K562 (cell line): ENCODE results near the gene HIP1R. TPM values are rescaled to one million over a fixed set of nuclear protein-coding genes. Genes with fewer than 3 reads are reported as not detected.

Experiments
- ATAC-seq: fragments of 200-7000 bp; cut with Tn5 transposase; 3 replicates; pipeline ENCODE4 v1.9.1; 2020; ENCODE audit warnings: moderate library complexity
- BruUV-seq: library from RNA; stranded (reverse); fragments of 400-500 nt; replicated peaks from 2 replicates; lab custom pipeline; 2021; lab: Mats Ljungman, UMichigan
- CTCF ChIA-PET: fragments of 300-600 bp; formaldehyde crosslinking; extraction: SDS; loops from one replicate; lab custom pipeline; 2021; ENCODE audit warnings: low intra/inter-chr PET ratio; lab: Yijun Ruan, JAX
- POLR2A ChIA-PET: fragments of 300-600, 350-650 bp; sonication (Branson Sonifier 250); formaldehyde crosslinking; extraction: SDS; loops from one replicate; lab custom pipeline; 2021; ENCODE audit warnings: antibody characterized with exemption, inconsistent platforms; lab: Yijun Ruan, JAX
- DNase-seq, 4 experiments: peaks; one replicate each; pipeline versions ENCODE4 v3.0.0 to v3.0.0-alpha.2; 2011 to 2018; ENCODE audit warnings: low spot score in 3 of 4, mixed read lengths in 3 of 4; ENCODE audit errors: extremely low read depth in 1 of 4
- FAIRE-seq: peaks from 2 replicates; lab custom pipeline; 2011; peaks lifted over from hg19 to GRCh38; lab: Jason Lieb, UNC
- H2AFZ ChIP-seq: 2 replicates; pipeline ENCODE4 v1.6.0; 2011; ENCODE audit warnings: low read depth, low read length, control low read depth, inconsistent platforms
- H3K27ac ChIP-seq: fragments of 200-600 bp; 3 replicates; pipeline ENCODE4 v1.8.0; 2011; ENCODE audit warnings: low read depth, mild to moderate bottlenecking, control low read depth, inconsistent platforms, low read length, moderate library complexity, mixed read lengths; ENCODE audit errors: extremely low read depth
- H3K27me3 ChIP-seq, 2 experiments: fragments of 300-600 bp in 1 of 2; 2 replicates in 1 of 2; 3 replicates in 1 of 2; pipeline versions ENCODE4 v1.6.0 to v1.8.0; 2011; ENCODE audit warnings: inconsistent platforms in 2 of 2, low read length in 2 of 2, mild to moderate bottlenecking in 1 of 2, mixed read lengths in 1 of 2, moderate library complexity in 1 of 2; ENCODE audit not compliant: control insufficient read depth in 2 of 2, insufficient read depth in 2 of 2
- H3K36me3 ChIP-seq: fragments of 300-600 bp; 3 replicates; pipeline ENCODE4 v1.8.0; 2011; ENCODE audit warnings: mild to moderate bottlenecking, low read length, inconsistent platforms; ENCODE audit not compliant: control insufficient read depth, insufficient read depth
- H3K4me1 ChIP-seq, 2 experiments: fragments of 200-600 bp in 1 of 2; replicated peaks in 1 of 2; 2 replicates in 1 of 2; 3 replicates in 1 of 2; pipeline versions ENCODE4 v1.5.1 to v1.8.0; 2011; ENCODE audit warnings: inconsistent platforms in 2 of 2, low read length in 2 of 2, mild to moderate bottlenecking in 1 of 2, mixed read lengths in 1 of 2, moderate library complexity in 1 of 2; ENCODE audit not compliant: control insufficient read depth in 2 of 2, insufficient read depth in 2 of 2
- H3K4me2 ChIP-seq: 2 replicates; pipeline ENCODE4 v1.6.1; 2011; ENCODE audit warnings: low read length, control low read depth, inconsistent platforms, mixed read lengths; ENCODE audit not compliant: insufficient read depth
- H3K4me3 ChIP-seq: fragments of 200-600 bp; sonication (generic), shearing (Covaris generic); 2 replicates; pipeline ENCODE4 v1.5.1; 2016; ENCODE audit warnings: control low read depth, inconsistent platforms
- H3K79me2 ChIP-seq: fragments of 200-600 bp; 3 replicates; pipeline ENCODE4 v1.8.0; 2011; ENCODE audit warnings: low read length, inconsistent platforms; ENCODE audit not compliant: control insufficient read depth, insufficient read depth
- H3K9ac ChIP-seq, 2 experiments: 2 replicates each; pipeline versions ENCODE4 v1.6.0 to v1.6.1; 2011; ENCODE audit warnings: low read depth in 2 of 2, low read length in 2 of 2, control low read depth in 1 of 2, inconsistent platforms in 1 of 2, mild to moderate bottlenecking in 1 of 2, mixed read lengths in 1 of 2; ENCODE audit not compliant: insufficient read depth in 1 of 2
- H3K9me1 ChIP-seq: one replicate; pipeline ENCODE4 v1.6.0; 2011; ENCODE audit warnings: inconsistent platforms, mild to moderate bottlenecking, low read length, moderate library complexity; ENCODE audit not compliant: control insufficient read depth, insufficient read depth
- H3K9me3 ChIP-seq: replicated peaks from 2 replicates; pipeline ENCODE4 v1.5.1; 2011; ENCODE audit warnings: low read depth, low read length, inconsistent platforms; ENCODE audit not compliant: control insufficient read depth, insufficient read depth
- H4K20me1 ChIP-seq: replicated peaks from 2 replicates; pipeline ENCODE4 v1.6.1; 2011; ENCODE audit warnings: low read length, inconsistent platforms, mixed read lengths; ENCODE audit not compliant: control insufficient read depth, insufficient read depth
- BDP1 ChIP-seq: IDR thresholded peaks from 3 replicates; pipeline ENCODE4 v1.6.1; 2011; ENCODE audit not compliant: insufficient read length, insufficient read depth
- CHAMP1 ChIP-seq: fragments of 450-650 bp; IDR thresholded peaks from 2 replicates; pipeline ENCODE4 v1.6.1; 2016; ENCODE audit warnings: mild to moderate bottlenecking
- DEAF1 ChIP-seq: fragments of 450-650 bp; formaldehyde crosslinking; IDR thresholded peaks from 2 replicates; pipeline ENCODE4 v1.4.0; 2020; ENCODE audit warnings: mild to moderate bottlenecking, moderate library complexity
- ETV1 ChIP-seq: fragments of 450-650 bp; conservative IDR thresholded peaks from 2 replicates; pipeline ENCODE4 v1.6.1; 2016; ENCODE audit warnings: missing genetic modification characterization, control low read depth, low read depth, missing compliant biosample characterization
- FOS ChIP-seq: IDR thresholded peaks from 3 replicates; pipeline ENCODE4 v1.6.1; 2011; ENCODE audit not compliant: insufficient read length; ENCODE audit errors: extremely low read depth
- MEF2D ChIP-seq: conservative IDR thresholded peaks from 2 replicates; pipeline ENCODE4 v1.6.1; 2016; ENCODE audit warnings: low read depth, missing genetic modification characterization, missing compliant biosample characterization
- TARDBP ChIP-seq: fragments of 450-650 bp; IDR thresholded peaks from 2 replicates; pipeline ENCODE4 v1.6.1; 2016
- TEAD4 ChIP-seq, 2 experiments: sonication (generic) in 1 of 2; formaldehyde crosslinking in 1 of 2; IDR thresholded peaks; 2 replicates each; pipeline versions ENCODE4 v1.6.1 to v1.8.0; 2012 to 2022; ENCODE audit warnings: borderline replicate concordance in 1 of 2, inconsistent platforms in 1 of 2, low read length in 1 of 2, mild to moderate bottlenecking in 1 of 2, missing genetic modification reagents in 1 of 2
- TFAM ChIP-seq: fragments of 250-450 bp; sonication (Bioruptor Pico); conservative IDR thresholded peaks from 2 replicates; pipeline ENCODE4 v1.5.0; 2021; ENCODE audit warnings: mild to moderate bottlenecking, moderate library complexity
- WGBS: fragments of 100-300 bp; shearing (Covaris generic); methylation state at CpG from one replicate; pipeline ENCODE4 v1.1.6; 2016; ENCODE audit warnings: low coverage, mixed read lengths; ENCODE audit not compliant: insufficient coverage; ENCODE audit errors: missing lambda C conversion rate; 5-methylcytosine and 5-hydroxymethylcytosine counted together
- in situ Hi-C: fragments of 300-500 bp; cut with MboI; formaldehyde crosslinking; loops from 4 replicates; pipeline ENCODE4 v1.15.0; 2018; ENCODE audit warnings: inconsistent platforms, mixed read lengths
- intact Hi-C: fragments of 100-400 bp; cut with micrococcal nuclease; formaldehyde crosslinking; loops from 2 replicates; pipeline ENCODE4 v1.14.2; 2022
- polyA plus RNA-seq, 8 experiments: library from polyadenylated mRNA; depleted of rRNA in 4 of 8; stranded (reverse) in 5 of 8; unstranded in 3 of 8; fragments of >200 nt; fragmentation: Nextera tagmentation in 2 of 8; fragmentation: Illumina TruSeq in 1 of 8; extraction: Ambion mirVana in 2 of 8; extraction: Trizol in 1 of 8; gene quantifications; 2 replicates each; pipeline versions ENCODE4 v1.2.1 to v1.2.3, GENCODE V29; 2011 to 2014; ENCODE audit warnings: inconsistent platforms in 1 of 8, missing spikeins in 1 of 8
- total RNA-seq, 7 experiments: library from RNA; depleted of rRNA in 6 of 7; stranded (reverse); fragments of >200 nt in 6 of 7; fragmentation: Illumina TruSeq in 2 of 7; extraction: Trizol in 2 of 7; gene quantifications; 2 replicates each; pipeline versions ENCODE4 v1.2.1 to v1.2.3, GENCODE V29; 2011 to 2021; ENCODE audit warnings: low replicate concordance in 1 of 7
- TF ChIP-seq, protein P1 (sequence below), 2 experiments: IDR thresholded peaks in 1 of 2; conservative IDR thresholded peaks in 1 of 2; 2 replicates each; pipeline ENCODE4 v1.6.1; 2016; ENCODE audit warnings: low read depth in 2 of 2, mild to moderate bottlenecking in 1 of 2, missing compliant biosample characterization in 1 of 2, missing genetic modification characterization in 1 of 2, moderate library complexity in 1 of 2

HIP1R gene
- total and polyA plus RNA-seq, 9 of the 15 experiments (the other 6 are each of a cell fraction or from before 2014, with no cell fraction given) = 0.15 to 31.0 (median 14.2) TPM

DNA sequence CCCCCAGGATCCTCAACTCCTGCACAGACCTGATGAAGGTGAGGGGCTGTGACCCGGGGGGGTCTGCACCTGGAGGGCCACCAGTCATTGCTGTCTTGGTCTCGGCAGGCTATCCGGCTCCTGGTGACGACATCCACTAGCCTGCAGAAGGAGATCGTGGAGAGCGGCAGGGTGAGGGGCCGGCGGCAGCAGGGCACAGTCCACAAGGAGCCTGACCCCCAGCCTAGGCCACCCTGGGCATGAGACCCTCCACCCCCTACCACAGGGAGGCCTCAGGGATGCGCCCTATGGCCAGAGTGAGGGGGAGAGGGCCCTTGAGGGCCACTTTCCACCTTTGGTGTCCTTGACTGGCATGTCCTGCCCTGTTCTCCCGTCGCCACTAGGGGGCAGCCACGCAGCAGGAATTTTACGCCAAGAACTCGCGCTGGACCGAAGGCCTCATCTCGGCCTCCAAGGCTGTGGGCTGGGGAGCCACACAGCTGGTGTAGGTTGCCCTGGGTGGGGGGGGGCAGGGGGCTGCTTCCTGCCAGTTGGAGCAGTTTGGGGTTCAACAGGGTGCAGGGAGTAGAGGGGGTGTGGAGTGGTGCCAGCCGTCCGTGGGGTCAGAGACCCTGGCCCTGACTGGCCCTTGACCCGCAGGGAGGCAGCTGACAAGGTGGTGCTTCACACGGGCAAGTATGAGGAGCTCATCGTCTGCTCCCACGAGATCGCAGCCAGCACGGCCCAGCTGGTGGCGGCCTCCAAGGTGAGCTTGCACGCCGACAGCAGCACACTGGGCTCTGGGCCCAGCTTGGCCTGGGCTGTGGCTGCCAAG is 25.0 kb downstream of the HIP1R start:
- H3K4me2 ChIP-seq = no peak overlapping the region
- TF ChIP-seq ETV1 (tag) (no peak), MEF2D (tag) (no peak), TEAD4 (IDR thresholded peaks at IDR 0.05; ENCODE audit: low read length) (peak; percentile 44; the same call in 1 of the 2 replicates), TEAD4 (CRISPR knock-in tag; IDR thresholded peaks at IDR 0.05; ENCODE audit: borderline replicate concordance) (no peak), CHAMP1 (no peak), FOS (no peak), BDP1 (no peak), TARDBP (no peak), TFAM (CRISPR knock-in tag) (no peak), DEAF1 (peak; percentile 82)
- TF ChIP-seq, protein P1, sequence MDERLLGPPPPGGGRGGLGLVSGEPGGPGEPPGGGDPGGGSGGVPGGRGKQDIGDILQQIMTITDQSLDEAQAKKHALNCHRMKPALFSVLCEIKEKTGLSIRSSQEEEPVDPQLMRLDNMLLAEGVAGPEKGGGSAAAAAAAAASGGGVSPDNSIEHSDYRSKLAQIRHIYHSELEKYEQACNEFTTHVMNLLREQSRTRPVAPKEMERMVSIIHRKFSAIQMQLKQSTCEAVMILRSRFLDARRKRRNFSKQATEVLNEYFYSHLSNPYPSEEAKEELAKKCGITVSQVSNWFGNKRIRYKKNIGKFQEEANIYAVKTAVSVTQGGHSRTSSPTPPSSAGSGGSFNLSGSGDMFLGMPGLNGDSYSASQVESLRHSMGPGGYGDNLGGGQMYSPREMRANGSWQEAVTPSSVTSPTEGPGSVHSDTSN (CRISPR knock-in tag; IDR thresholded peaks at IDR 0.05; ENCODE audit: low read depth) = no peak
- TF ChIP-seq, protein P1 (tag; conservative IDR thresholded peaks at IDR 0.05; ENCODE audit: low read depth) = no peak

More for the DNA sequence above, 25.0 kb downstream of the HIP1R start:
- 35% methylated on average over 17 of the region's 28 CpGs for WGBS
- H3K4me3 ChIP-seq = no peak overlapping the region
- CTCF ChIA-PET = interaction anchor here (1.1 to 2.0 kb wide), 3 partner anchors 87 to 378 kb away, joined by 3 to 28 read pairs (median 7); no protein-coding TSS in a partner anchor
- H3K27ac ChIP-seq = no peak overlapping the region
- peaks cover 22% of the 10 kb centered on the region; the same call in 2 of the 3 replicates for H3K36me3 ChIP-seq
- intact Hi-C loops (loop anchor here (1.0 to 5.0 kb wide), 3 partner anchors 92 to 377 kb away; no protein-coding TSS in a partner anchor), in situ Hi-C loops (no loop called here)
- H3K4me1 ChIP-seq = peaks cover 0 to 54% of the 10 kb centered on the region in 2 experiments; a peak in 2 of 5 replicates
- POLR2A ChIA-PET = interaction anchor here (0.7 to 1.4 kb wide), 8 partner anchors 11 to 372 kb away, joined by 3 to 6 read pairs (median 4); partner anchors contain the start of gene OGFOD2
- no peaks in the 10 kb centered on the region for H3K27me3 ChIP-seq
- H3K79me2 ChIP-seq = no peaks in the 10 kb centered on the region
- H3K9me1 ChIP-seq = no peaks in the 10 kb centered on the region
- DNase-seq (peak; percentile 73 to 87 (median 80)), ATAC-seq (peak; percentile 91), FAIRE-seq (peak; percentile 91)
- BruUV-seq = no TSS peak
- peak overlapping the region in 1 of 2 experiments; percentile 78; a peak in 1 of 4 replicates for H3K9ac ChIP-seq
- no peaks in the 10 kb centered on the region for H3K9me3 ChIP-seq
- H2AFZ ChIP-seq = no peak overlapping the region
- H4K20me1 ChIP-seq = 0 out of 2 replicates have a peak, but pooled peaks cover 3% of the 10 kb centered on the region
